HFF-Myc (cell line): ENCODE measurements around the gene TOR4A.

ENCODE experiments used
- DNase-seq: peaks from one replicate; pipeline ENCODE4 v3.0.0-alpha.2; 2011; ENCODE audit warnings: low read depth; ENCODE audit errors: extremely low read depth
- H3K4me3 ChIP-seq: replicated peaks from 2 replicates; pipeline ENCODE4 v1.5.1; 2011; ENCODE audit warnings: low read depth, mild to moderate bottlenecking, control low read depth, low read length
- TF ChIP-seq, protein P1 (sequence below): IDR thresholded peaks from 2 replicates; pipeline ENCODE4 v1.5.1; 2012; ENCODE audit warnings: mild to moderate bottlenecking, low read depth, low read length, control low read depth; ENCODE audit errors: missing control alignments

TOR4A gene

DNA sequence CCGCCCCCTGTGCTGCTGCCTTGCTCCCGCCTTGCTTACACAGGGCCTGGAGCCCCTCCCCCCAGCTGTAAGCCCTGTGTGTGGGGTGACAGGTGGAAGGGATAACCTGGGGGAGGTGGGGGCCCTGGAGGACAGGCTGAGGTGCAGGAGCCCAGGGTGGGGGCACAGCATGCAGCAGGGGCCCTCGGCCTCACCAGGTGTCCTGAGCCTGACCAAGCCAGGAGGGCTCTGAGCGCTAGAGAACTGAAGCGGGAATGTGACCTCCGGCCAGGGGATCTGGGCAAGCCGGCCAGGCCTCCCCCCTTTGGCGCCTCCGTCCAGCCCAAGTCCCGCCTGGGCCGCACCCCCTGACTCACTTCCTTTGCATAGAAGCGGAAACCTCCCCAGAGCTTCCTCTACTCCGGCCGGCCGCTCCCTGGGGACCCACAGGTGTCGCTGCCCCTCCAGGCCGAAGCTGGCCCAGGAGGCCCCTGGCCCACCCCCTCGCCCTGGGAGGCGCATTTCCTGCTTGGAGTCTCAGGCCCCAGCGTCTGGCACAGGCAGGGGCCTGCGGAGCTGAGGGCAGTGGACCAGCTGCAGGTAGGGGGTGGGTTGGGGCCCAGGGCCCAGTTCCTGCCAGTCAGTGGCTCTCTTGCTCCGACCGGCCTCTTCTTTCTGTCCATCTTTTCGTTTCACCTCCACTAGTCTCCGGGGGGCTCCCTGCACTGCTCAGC is at the start of gene TOR4A:
TSS of gene TOR4A (plus strand) at position 398 of the 713 bp plus-strand sequence. CDS start 964 bp downstream, outside the sequence.
- TF ChIP-seq, protein P1, sequence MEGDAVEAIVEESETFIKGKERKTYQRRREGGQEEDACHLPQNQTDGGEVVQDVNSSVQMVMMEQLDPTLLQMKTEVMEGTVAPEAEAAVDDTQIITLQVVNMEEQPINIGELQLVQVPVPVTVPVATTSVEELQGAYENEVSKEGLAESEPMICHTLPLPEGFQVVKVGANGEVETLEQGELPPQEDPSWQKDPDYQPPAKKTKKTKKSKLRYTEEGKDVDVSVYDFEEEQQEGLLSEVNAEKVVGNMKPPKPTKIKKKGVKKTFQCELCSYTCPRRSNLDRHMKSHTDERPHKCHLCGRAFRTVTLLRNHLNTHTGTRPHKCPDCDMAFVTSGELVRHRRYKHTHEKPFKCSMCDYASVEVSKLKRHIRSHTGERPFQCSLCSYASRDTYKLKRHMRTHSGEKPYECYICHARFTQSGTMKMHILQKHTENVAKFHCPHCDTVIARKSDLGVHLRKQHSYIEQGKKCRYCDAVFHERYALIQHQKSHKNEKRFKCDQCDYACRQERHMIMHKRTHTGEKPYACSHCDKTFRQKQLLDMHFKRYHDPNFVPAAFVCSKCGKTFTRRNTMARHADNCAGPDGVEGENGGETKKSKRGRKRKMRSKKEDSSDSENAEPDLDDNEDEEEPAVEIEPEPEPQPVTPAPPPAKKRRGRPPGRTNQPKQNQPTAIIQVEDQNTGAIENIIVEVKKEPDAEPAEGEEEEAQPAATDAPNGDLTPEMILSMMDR, result peak; percentile 41
- H3K4me3 ChIP-seq, result peak within 1 kb of the TSS; percentile 65
- DNase-seq, result peak; percentile 72

DNA sequence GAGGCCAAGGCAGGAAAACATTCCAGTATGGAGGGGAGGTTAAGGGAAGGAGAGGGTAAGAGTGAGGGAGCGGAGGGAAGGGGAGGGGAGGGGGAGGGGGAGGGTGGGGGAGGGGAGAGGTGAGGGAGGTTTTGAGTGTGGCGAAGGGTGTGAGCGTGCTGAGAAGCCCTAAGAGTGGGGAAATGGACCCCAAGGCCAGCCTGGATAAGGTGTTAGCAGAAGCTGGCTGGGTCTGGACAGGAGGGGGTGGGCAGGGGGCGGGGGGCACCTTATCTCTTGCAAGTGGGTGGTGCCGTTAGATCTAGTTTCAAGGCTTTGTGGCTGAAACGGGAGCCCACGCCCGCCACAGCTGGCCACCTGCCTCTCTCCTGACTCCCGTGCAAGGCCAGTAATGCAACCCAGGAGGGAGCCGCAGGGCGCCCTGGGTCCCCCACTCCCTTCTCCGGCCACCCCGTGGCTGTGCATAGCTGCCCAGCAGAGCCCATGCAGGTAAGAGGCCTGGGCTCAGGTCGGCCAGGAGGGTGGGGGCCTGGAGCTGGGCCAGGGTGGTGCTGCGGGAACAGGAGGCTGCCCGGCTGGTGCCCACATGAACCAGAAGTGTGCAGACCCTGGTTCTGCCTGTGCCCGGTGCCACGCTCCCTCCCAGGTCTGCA is 49.5 kb upstream of the TOR4A start:
- H3K4me3 ChIP-seq, result no peak overlapping the region
- TF ChIP-seq, protein P1, result no peak
- DNase-seq, result no peak

DNA sequence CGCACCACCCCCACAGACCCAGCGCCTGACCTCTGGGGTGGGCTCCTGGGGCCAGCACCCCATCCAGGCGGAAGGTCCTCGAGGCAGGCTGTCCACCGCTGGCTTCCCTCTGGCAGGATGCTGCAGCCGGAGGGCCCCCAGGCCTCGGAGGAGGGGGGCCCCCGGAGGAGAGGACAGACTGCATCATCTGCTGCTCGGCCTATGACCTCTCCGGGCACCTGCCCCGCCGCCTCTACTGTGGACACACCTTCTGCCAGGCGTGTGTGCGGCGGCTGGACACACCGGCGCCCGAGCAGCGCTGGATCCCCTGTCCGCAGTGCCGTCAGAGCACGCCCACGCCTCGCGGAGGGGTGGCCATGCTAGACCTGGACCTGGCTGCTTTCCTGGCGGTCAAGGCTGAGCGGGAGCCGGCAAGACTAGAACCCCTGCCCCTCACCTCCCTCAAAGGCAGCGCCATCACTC is 49.0 kb upstream of the TOR4A start:
- H3K4me3 ChIP-seq, result no peak overlapping the region
- DNase-seq, result no peak
- TF ChIP-seq, protein P1, result no peak

DNA sequence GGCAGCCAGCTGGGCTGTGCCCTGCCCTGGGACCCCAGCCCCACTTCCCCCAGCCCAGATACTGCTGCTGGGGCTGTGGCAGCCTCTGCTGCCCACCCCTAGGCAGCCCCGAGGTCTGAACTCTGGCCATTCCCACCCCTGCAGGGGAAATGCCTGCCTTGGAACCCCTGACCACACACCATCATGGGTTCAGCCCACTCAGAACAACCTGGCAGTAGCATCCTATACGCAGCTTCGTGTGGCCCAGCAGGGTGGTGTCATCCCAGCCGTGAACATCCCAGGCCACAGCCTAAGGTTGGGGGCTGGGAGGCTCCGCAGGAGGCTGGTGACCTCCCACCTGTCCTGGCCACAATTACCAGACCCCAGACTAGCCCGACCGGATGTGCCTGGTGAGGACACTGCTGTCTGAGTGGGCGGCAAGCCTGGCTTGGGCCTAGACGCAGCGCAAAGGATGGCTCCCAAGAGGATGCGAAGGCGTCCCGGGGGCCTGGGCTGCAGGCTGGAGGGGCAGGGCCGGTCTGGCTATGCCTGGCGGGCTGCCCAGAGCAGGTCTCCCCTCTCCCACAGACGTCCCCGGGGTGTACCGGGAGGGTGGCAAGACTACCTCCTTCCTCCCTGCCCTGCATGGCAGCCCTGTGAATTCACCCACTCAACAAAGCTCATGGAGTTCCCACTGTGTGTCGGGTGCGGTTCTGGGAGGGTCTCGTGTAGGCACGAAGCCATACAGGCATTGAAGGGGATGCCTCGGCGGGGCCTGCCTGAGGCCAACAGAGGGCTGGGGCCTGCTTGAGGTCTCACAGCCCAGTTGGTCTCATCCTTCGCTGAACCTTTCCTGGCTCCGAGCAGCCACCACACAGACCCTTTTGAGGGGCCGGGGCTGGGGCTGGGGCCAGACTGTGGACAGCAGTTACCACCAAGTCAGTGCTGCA is 48.3 kb upstream of the TOR4A start:
- TF ChIP-seq, protein P1, result no peak
- no peak overlapping the region for H3K4me3 ChIP-seq
- no peak for DNase-seq

DNA sequence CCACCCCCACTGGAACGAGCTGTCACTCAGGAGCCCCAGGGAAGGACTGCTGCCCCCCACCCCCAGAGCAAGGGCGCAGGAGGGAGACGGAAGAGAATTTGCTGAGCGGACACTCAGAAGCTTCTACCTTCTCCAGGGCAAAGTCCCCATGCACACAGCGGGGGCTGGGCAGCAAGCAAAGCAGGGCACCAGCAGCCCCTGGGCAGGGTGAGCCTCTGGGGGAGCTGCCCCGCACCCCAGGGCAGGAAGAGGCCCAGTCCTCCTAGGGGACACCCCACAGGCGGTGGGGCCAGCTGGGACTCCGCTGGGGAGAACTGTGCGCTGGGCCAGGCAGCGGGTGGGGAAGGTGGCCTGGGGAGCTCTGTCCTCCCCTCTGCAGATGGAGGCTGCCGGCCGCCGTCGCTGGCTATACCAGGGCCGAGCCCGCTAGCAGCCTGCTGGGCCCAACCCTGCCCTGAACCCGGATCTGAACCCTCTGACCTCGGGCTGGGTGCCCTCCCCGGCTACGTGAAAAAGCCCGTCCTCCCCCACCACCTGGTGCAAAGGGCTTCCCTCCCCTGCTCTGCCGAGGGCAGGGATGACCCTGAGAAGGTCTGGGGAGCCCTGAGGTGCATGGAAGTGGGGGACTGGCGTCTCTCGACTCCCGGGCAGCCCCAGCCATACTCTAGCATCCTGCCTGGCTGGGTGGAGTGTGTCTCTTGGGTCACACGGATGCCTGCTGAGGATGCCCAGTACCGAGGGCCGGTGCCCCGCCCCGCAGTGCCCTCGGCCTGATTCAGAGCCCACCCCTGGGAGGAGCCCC is 47.4 kb upstream of the TOR4A start:
- TF ChIP-seq, protein P1, result no peak
- H3K4me3 ChIP-seq, result no peak overlapping the region
- no peak for DNase-seq
